ENCODE results near the gene POM121L2. TPM values are rescaled to one million over a fixed set of nuclear protein-coding genes. Genes with fewer than 3 reads are reported as not detected.

Gene POM121L2
- total RNA-seq, 1 donor: not detected

GRCh38 chr6:27312950-27313271 lies 838 bp upstream of the POM121L2 start:
- no peak for DNase-seq (ENCODE audit: low read depth)
- peak overlapping the region; percentile 61 for H3K4me3 ChIP-seq (ENCODE audit: low read depth, low read length)
- no peak for TF ChIP-seq CTCF (IDR thresholded peaks at IDR 0.05; ENCODE audit: insufficient read depth, low read length)

- DNase-seq (ENCODE audit: low read depth): no peak
- TF ChIP-seq CTCF (IDR thresholded peaks at IDR 0.05; ENCODE audit: insufficient read depth, low read length): no peak
- peak overlapping the region; percentile 61 for H3K4me3 ChIP-seq (ENCODE audit: low read depth, low read length)
Observed at GRCh38 chr6:27311806-27312145, 297 bp downstream of the POM121L2 start.

- TF ChIP-seq CTCF (IDR thresholded peaks at IDR 0.05; ENCODE audit: insufficient read depth, low read length): no peak
- H3K4me3 ChIP-seq (ENCODE audit: low read depth, low read length): no peak overlapping the region
- no peak for DNase-seq (ENCODE audit: low read depth)
Observed at GRCh38 chr6:27303613-27304272, 8.3 kb downstream of the POM121L2 start.

GRCh38 chr6:27297857-27298730 lies 14.0 kb downstream of the POM121L2 start:
- peak; percentile 51 for DNase-seq (ENCODE audit: low read depth)
- H3K4me3 ChIP-seq (ENCODE audit: low read depth, low read length): no peak overlapping the region
- no peak for TF ChIP-seq CTCF (IDR thresholded peaks at IDR 0.05; ENCODE audit: insufficient read depth, low read length)

- DNase-seq (ENCODE audit: low read depth): no peak
- TF ChIP-seq CTCF (IDR thresholded peaks at IDR 0.05; ENCODE audit: insufficient read depth, low read length): no peak
- H3K4me3 ChIP-seq (ENCODE audit: low read depth, low read length): no peak overlapping the region
Observed at GRCh38 chr6:27297484-27297856, 14.6 kb downstream of the POM121L2 start.

GRCh38 chr6:27296106-27296783 lies 15.8 kb downstream of the POM121L2 start:
- peak; percentile 35 for DNase-seq (ENCODE audit: low read depth)
- H3K4me3 ChIP-seq (ENCODE audit: low read depth, low read length): peak overlapping the region; percentile 65

More at GRCh38 chr6:27296106-27296783, 15.8 kb downstream of the POM121L2 start:
- no peak for TF ChIP-seq CTCF (IDR thresholded peaks at IDR 0.05; ENCODE audit: insufficient read depth, low read length)
